SH-SY5Y (cell line): ENCODE data around the gene RAD23A.

Experiments
- GATA2 ChIP-seq: IDR thresholded peaks from 2 replicates; pipeline ENCODE4 v1.6.1; 2011; ENCODE audit warnings: mild to moderate bottlenecking, low read depth, low read length
- GATA3 ChIP-seq: IDR thresholded peaks from 2 replicates; pipeline ENCODE4 v1.6.1; 2011; ENCODE audit warnings: low read depth, mild to moderate bottlenecking, low read length, moderate library complexity

The RAD23A gene

GRCh38 chr19:12946731-12947496 is 1.3 kb downstream of the RAD23A start:
- no peak for TF ChIP-seq GATA3
- TF ChIP-seq GATA2: no peak

- TF ChIP-seq GATA3 (no peak), GATA2 (no peak)
These were observed 2.3 kb downstream of the RAD23A start for GRCh38 chr19:12947702-12948611.

GRCh38 chr19:12948612-12949362 is 3.1 kb downstream of the RAD23A start:
- TF ChIP-seq GATA2 (no peak), GATA3 (no peak)

GRCh38 chr19:12949363-12950283 is 4.0 kb downstream of the RAD23A start:
- TF ChIP-seq GATA3 (no peak), GATA2 (no peak)

- TF ChIP-seq GATA3: no peak
- no peak for TF ChIP-seq GATA2
These were observed 7.0 kb downstream of the RAD23A start for GRCh38 chr19:12952488-12953137.

- no peak for TF ChIP-seq GATA3
- peak; percentile 20; the same call in 1 of the 2 replicates for TF ChIP-seq GATA2
These were observed 7.6 kb downstream of the RAD23A start for GRCh38 chr19:12953138-12953798.

- TF ChIP-seq GATA3 (no peak), GATA2 (0 out of 2 replicates have a peak, but pooled peaks have one; percentile 31)
These were observed 8.3 kb downstream of the RAD23A start for GRCh38 chr19:12953799-12954611.

GRCh38 chr19:12954612-12954962 is 8.9 kb downstream of the RAD23A start:
- TF ChIP-seq GATA3 (no peak), GATA2 (no peak)

GRCh38 chr19:12955996-12956395 is 10.3 kb downstream of the RAD23A start:
- no peak for TF ChIP-seq GATA3
- TF ChIP-seq GATA2: no peak

GRCh38 chr19:12956446-12957388 is 11.1 kb downstream of the RAD23A start, which contains the start of gene GADD45GIP1:
Gene GADD45GIP1, minus strand, starts transcription at chr19:12957223. Its CDS starts 11 bp downstream, at chr19:12957212.
- TF ChIP-seq GATA2: no peak
- no peak for TF ChIP-seq GATA3
